GM12873 (cell line): ENCODE measurements around the gene KIF3A.

ENCODE experiments used
- TF ChIP-seq, protein P1 (sequence below): IDR thresholded peaks from 2 replicates; pipeline ENCODE4 v1.5.1; 2012; ENCODE audit warnings: low read depth, mild to moderate bottlenecking, moderate library complexity, low read length, control low read depth; ENCODE audit not compliant: insufficient read depth; ENCODE audit errors: missing control alignments

KIF3A gene

GRCh38 chr5:132779961-132780360 lies 42.6 kb upstream of the KIF3A start:
- TF ChIP-seq, protein P1, sequence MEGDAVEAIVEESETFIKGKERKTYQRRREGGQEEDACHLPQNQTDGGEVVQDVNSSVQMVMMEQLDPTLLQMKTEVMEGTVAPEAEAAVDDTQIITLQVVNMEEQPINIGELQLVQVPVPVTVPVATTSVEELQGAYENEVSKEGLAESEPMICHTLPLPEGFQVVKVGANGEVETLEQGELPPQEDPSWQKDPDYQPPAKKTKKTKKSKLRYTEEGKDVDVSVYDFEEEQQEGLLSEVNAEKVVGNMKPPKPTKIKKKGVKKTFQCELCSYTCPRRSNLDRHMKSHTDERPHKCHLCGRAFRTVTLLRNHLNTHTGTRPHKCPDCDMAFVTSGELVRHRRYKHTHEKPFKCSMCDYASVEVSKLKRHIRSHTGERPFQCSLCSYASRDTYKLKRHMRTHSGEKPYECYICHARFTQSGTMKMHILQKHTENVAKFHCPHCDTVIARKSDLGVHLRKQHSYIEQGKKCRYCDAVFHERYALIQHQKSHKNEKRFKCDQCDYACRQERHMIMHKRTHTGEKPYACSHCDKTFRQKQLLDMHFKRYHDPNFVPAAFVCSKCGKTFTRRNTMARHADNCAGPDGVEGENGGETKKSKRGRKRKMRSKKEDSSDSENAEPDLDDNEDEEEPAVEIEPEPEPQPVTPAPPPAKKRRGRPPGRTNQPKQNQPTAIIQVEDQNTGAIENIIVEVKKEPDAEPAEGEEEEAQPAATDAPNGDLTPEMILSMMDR = no peak

GRCh38 chr5:132778856-132779255 lies 41.5 kb upstream of the KIF3A start:
- TF ChIP-seq, protein P1 = no peak

DNA sequence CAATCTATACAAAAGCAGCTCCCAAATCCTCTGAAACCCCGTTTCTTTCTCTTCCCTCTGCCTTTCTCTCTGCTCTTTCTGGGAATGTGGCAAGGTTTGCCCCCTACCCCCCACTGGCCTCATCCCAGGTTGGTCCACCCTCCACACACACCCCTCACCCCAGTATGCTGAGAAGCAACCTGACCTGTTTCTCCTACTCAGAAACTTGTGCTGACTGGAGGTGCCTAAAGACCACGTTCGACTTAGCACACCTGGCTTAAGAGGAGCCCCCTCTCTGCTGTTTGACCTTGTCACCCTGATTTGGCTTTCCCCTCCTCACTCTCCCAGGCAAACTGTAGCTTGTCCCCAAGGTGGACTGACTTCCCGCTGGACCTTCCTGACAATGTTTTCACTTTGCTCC lies 40.8 kb upstream of the KIF3A start:
- TF ChIP-seq, protein P1 = no peak

GRCh38 chr5:132777209-132778069 lies 40.1 kb upstream of the KIF3A start, which contains the start of gene SEPTIN8:
Gene SEPTIN8 (minus strand): TSS chr5:132777239. CDS start chr5:132777137, 102 bp downstream.
- TF ChIP-seq, protein P1 = no peak

DNA sequence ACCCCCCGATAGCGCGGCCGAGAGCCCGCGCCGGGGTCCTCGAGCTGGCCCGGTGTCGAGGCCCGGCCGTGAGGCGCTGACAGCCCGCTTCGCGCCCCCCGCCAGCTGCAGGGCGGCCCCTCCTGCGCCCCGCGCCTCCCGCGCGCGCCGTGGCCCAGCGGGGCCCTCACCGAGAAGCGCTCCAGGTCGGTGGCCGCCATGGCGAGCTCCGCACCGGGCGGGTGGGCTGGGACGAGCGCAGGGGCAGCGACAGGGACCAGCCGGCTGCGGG lies 39.5 kb upstream of the KIF3A start:
- TF ChIP-seq, protein P1 = no peak

GRCh38 chr5:132776131-132776937 lies 39.0 kb upstream of the KIF3A start:
- TF ChIP-seq, protein P1 = no peak

- TF ChIP-seq, protein P1 = no peak
Observed at GRCh38 chr5:132775476-132775961, 38.2 kb upstream of the KIF3A start.
